ENCODE data around the gene ZC3HAV1.

DNA sequence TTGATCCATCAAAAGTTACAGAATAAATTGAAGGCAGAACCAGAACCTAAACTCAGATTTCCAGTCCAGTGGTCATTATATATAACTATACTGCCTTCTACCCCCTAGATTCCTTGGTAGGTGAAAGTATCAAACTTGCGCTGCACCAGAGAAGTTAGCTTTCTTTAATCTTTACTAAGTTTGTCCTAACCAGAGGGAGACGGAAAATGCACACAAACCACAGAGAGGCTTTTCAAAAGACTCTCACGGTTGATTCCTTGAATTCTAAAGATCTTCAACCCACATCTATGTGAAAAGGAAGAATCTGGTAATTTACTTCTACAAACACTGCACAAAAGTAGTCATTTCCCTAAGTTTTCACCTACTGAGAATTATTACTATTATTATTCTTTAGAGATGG lies 110.1 kb downstream of the ZC3HAV1 start:
- TF ChIP-seq, protein P1, sequence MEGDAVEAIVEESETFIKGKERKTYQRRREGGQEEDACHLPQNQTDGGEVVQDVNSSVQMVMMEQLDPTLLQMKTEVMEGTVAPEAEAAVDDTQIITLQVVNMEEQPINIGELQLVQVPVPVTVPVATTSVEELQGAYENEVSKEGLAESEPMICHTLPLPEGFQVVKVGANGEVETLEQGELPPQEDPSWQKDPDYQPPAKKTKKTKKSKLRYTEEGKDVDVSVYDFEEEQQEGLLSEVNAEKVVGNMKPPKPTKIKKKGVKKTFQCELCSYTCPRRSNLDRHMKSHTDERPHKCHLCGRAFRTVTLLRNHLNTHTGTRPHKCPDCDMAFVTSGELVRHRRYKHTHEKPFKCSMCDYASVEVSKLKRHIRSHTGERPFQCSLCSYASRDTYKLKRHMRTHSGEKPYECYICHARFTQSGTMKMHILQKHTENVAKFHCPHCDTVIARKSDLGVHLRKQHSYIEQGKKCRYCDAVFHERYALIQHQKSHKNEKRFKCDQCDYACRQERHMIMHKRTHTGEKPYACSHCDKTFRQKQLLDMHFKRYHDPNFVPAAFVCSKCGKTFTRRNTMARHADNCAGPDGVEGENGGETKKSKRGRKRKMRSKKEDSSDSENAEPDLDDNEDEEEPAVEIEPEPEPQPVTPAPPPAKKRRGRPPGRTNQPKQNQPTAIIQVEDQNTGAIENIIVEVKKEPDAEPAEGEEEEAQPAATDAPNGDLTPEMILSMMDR (conservative IDR thresholded peaks at IDR 0.05; ENCODE audit: low read length), result no peak
- TF ChIP-seq EZH2phosphoT487 (IDR thresholded peaks at IDR 0.05; ENCODE audit: borderline replicate concordance, low read depth, low read length), result no peak

All from OCI-LY7 (cell line).